Forelimb muscle (tissue), 1 donor: ENCODE results near the gene TRIO. TPM values are rescaled to one million over a fixed set of nuclear protein-coding genes. Genes with fewer than 3 reads are reported as not detected.

Source experiments
- DNase-seq: peaks from one replicate; pipeline ENCODE4 v3.0.0-alpha.2; 2013; ENCODE audit warnings: low read depth
- polyA plus RNA-seq: library from polyadenylated mRNA; unstranded; fragments of 120-200 nt; gene quantifications from one replicate; pipeline ENCODE4 v1.2.1, GENCODE V29; 2013; ENCODE audit not compliant: insufficient read length

The TRIO gene
- polyA plus RNA-seq, 1 donor, result 168 TPM

DNA sequence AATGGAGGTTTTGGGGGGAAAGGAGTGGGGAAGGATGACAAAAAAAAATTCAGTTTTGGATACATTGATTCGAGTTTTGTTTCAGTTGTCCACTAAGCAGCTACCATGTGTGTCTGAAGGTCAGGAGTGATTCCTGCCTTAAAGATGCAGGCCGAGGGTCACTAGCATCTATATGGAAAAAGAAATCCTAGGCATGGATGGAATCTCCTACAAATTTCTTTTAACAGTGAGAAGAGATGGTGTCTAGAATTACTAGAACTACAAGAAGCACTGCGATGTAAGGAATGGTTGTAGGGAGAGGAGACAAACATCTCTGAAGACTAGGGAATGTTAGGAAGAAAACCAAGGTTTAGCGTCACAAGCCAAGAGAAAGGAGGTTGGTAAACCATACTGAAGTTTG lies 19.6 kb upstream of the TRIO start:
- no peak for DNase-seq

DNA sequence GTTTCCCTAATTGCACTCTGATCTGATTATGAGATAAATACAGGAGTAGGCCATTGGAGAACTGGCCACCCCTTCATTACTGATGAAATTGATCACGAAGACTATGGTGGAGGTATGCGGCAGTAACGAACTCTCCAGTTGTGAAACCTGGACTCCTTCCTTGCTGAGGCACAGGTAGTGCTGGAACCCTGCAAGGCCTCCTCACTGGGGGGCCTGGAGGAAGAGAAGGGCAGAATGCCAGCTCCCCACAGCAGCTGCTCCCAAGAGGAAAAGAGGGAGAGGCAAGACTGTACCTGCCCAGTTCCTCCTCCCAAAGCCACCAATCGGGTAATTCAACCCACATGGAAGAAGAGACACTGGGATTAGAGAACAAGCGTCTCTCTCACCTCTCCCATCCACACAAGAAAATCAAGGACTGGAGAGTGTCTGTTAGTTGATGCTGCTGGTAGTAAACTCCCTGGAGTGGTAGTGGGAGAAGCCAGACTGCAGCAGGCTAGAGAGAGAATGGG lies 19.1 kb upstream of the TRIO start:
- no peak for DNase-seq

DNA sequence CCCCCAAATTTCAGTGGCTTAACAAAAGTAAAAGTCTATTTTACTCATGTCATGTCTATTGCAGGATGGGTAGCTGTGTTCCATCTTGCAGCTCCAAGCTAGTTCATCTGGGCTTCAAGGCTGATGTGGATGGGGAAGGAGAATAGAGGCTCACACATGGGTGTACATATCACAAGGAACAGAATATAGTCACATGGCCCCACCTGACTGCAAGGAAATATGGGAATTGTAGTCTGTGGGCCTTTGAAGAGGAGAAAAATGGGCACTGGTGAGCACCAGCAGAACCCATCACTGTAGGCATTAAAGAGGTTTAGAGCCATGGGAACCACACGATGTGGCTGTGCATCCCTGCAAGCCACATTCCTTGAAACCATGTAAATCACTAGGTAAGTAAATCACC lies 17.9 kb upstream of the TRIO start:
- DNase-seq, result no peak

DNA sequence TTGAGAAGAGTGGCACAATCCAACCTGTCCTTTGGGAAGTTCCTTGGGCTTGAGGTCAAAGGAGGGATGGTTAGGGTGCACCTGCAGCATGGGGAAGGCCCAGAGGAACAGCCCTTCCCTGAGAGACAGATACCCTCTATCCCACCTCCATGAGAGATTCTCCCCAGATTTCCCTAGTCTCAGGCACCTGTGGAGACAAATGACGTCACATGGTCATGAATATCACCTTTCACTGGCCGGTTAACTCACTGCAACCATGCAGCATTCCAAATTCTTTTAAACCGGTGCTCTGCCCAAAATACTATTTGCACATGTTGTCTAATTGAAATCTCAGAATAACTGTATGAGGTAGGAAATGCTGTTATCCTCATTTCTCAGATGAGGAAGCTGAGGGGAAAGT lies 15.6 kb upstream of the TRIO start:
- no peak for DNase-seq

DNA sequence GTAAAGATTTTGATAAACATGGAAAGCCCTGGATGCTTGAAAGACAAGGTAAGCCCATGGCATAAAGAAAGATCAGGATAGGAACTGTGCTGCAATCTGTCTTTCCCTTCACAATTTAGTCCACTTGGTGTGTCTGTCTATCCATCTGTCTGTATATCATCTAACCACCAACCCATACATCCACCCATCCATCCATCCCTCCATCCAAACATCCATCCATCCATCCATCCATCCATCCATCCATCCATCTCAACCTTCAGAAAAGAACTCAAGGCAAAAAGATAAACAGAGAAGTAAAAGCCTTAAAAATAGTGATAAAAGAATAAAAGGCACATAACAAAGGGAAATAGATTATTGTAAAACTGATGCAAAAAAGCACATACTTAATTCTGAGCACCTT lies 15.1 kb upstream of the TRIO start:
- DNase-seq, result no peak

DNA sequence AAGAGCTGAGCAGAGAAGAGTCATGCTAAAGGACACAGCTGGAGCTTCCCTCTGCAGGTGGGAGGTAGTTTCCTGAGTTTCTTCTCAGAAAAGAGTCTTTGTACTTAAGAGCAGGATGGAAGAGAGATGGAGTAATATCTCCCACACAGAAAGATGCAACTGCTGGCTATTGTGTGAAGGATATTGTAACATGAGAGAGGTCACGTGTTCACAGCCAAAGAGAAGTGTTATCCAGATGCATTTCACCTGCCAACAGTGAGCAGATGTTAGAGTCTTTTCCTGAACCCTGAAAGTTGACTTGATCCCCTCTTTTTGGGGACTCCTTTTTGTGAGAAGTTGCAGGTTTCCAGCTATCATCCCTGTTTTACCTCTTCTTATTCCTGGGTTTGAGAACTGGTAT lies 14.0 kb upstream of the TRIO start:
- DNase-seq, result no peak

DNA sequence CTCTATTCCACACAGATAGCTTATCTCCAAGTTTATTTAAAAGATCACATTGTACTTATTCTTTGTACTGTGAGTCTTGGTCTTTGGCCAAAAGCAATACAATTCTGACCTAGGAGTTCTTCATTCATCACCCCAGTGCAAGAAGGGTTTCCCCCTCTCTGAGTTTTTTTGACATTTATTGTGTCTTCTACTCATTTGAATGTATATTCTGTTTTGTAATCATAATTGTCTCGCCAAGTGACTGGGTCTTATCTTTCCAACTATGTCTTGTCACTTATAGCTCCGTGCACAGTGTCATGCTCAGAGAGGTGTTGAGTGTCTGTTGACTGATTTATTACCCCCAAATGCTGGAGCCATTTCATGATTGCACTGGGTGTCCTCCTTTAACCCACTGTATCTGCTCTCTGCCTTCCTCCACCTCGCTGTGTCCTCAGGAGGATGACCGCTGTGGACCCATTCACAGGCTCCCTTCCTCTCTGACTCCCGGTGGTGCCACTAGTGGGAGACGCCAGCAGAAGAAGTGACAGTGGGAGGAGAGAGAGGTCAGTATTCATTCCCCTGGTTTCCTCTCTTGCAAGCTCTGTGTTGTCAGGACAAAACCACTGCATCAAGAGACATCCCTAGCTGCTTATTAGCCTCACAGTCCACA lies 11.2 kb upstream of the TRIO start:
- no peak for DNase-seq

DNA sequence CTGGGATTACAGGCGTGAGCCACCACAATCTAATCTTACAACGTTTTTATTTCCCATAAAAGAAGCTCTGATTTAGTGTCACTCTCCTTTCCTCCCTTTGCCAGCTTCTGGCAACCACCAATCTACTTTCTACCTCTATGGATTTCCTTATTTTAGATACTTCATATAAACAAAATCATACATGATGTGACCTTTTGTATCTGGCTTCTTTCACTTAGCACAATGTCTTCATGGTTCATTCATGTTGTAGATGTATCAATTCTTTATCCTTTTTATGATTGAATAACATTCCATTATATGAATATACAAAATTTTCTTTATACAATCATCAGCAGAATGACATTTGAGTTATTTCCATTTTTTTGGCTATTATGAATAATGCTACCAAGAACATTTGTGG lies 9.7 kb upstream of the TRIO start:
- no peak for DNase-seq

DNA sequence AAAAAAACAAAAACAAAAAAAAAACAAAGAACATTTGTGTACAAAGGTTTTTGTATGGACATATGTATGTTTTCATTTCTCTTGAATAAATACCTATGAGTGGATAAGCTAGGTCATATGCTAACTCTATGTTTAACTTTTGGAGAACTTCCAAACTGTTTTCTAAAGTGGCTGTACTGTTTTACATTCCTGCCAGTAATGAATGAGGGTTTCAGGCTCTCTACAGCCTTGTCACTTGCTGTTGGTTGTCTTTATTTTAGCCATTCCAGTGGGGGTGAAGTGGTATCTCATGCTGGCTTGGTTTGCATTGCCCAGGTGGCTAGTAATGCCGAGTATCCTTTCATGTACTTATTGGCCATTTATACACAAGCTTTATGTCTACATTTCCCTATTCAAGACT lies 9.1 kb upstream of the TRIO start:
- no peak for DNase-seq

DNA sequence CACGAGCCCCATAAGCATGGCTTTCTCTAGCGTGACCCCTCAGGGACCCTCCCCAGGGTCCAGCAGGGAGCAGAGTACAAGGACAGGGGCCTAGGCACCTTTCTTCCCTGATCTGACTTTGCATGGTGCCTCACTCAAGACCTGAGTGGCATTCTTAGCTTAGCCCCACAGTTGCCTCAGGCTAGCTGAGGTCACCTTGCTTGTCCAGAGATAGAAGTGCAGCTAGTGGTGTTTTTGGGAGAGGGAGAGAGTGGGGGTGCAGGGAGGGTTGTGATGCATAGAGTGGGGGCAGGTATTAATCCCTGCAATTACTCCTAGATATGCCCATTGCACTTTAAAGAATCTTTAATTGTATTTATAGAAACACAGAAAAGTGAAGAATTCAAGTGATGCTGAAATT lies 8.4 kb upstream of the TRIO start:
- DNase-seq, result no peak

DNA sequence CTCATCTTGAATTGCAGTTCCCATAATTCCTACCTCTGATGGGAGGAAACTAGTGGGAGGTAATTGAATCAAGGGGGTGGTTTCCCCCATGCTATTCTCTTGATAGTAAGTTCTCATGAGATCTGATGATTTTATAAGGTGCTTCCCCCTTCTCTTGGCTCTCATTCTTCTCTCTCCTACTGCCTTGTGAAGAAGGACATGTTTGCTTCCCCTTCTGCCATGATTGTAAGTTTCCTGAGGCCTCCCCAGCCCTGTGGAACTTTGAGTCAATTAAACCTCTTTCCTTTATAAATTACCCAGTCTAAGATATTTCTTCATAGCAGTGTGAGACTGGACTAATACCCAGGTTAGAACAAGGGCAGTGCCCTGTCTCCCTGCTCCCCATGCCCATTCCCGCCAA lies 7.5 kb upstream of the TRIO start:
- no peak for DNase-seq

DNA sequence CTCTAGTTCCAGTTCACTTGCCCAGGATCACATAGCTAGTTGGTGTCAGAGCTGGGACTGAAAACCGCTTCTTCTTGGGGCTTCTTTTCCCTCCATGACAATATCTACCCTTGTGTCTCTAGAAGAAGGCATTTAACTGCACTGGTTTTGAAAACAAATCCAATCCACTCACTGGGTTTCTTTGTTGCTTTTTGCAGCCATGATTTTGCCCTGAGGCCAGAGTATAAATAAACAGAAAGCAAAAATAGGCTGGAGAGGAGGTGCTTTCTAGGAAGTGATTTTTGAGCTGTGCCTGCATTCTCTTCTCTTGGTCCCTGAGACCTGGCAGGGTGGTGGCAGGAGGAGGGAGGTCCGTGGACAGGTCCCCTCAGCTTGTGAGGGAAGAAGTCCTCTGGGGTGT lies 6.9 kb upstream of the TRIO start:
- no peak for DNase-seq

DNA sequence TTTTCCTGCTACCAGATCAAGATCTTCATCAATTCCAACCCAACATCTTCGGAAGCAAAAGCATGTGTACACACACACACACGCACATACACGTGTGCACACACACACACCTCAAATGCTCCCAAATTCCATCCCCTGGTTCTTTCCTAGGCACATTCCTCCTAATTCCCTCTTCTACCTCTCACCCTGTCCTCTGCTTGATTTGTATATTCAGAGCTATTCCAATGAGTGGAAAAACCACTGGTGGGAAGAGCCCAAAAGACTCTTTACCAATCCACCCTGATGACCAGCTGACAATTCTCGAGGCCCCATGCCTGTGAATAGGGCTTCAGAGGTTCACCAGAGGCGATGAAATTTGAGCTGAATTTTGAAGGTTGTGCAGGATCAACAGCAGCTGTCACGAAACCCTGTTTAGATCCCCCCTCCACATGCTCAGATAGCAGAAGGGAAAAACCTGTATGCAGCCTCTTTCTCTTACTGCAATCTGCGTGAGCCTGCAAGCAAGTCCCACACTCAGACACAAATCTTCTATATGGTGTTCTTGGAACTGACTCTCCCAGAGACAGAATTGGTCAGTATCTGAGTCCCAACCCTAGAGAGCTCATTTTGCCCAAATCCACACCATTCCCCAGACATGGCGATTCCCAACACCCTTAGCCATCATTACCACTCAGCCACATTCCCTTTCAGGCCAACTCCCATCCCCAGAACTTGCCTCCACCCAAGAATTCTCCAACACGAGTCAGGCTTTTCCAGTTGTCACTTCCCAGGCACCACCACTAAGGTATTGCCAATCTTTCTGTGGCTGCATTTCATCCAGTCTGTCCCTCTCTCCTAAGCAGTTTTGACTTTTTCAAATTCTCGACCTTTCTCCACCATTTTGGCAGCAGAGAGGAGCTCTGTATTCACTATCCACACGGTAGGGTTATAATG lies 4.3 kb upstream of the TRIO start:
- no peak for DNase-seq

DNA sequence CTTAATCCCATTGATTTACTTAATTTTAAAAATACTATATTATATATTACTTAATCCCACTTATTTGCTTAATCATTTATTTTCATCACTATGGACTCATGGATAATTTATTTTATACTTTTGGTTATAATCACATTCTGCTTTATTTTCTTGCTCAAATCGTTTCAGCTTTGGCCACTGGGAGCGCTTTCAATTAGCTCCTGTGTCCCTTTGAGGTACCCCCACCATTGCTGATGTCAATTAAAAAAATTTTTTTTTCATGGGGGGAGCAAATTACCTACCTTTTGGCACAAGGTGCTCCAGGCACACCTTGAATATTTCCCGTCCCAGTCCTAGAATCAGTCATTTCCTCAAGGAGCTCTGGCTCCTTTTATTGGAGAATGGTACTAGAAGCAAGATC lies 1.4 kb upstream of the TRIO start:
- no peak for DNase-seq

DNA sequence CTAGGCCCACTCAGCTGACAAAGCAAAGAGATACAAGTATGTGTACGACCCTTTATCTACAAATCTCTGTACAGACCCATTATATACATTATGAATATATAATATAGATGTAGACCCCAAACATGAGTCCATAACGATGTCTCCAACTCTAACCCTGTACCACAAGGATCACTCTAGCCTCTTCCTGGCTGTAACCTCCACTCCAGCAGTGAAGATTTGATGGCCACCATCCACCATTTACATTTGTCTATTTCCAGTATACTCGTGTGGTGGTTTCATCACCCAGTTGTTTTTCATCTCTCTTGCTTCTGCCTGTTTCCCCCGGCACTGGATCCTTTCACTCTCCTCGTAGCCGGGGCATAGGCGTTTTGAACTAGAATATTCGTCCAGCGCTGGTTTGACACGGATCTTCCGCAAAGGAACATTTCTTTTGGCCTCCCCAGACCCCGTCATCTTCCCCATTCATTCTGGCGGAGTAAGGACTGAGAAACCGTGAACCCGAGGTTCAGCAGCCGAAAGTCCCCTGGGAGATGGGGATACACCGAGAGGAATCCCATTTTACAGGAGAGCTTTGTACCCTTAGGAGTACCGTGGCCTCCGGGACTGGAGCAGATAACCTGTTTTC lies 828 bp upstream of the TRIO start:
- DNase-seq, result no peak

DNA sequence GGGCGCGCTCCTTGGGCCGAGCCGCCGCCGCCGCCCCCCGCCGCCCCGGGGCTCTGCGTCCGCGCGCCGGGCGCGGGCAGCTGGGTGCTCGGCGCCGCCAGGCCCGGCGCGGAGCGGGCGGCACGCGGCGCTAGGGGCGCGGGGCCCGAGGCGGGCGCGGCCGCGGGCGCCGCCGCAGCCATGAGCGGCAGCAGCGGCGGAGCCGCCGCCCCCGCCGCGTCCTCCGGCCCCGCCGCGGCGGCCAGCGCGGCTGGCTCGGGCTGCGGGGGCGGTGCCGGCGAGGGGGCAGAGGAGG lies 351 bp downstream of the TRIO start:
- DNase-seq, result no peak

DNA sequence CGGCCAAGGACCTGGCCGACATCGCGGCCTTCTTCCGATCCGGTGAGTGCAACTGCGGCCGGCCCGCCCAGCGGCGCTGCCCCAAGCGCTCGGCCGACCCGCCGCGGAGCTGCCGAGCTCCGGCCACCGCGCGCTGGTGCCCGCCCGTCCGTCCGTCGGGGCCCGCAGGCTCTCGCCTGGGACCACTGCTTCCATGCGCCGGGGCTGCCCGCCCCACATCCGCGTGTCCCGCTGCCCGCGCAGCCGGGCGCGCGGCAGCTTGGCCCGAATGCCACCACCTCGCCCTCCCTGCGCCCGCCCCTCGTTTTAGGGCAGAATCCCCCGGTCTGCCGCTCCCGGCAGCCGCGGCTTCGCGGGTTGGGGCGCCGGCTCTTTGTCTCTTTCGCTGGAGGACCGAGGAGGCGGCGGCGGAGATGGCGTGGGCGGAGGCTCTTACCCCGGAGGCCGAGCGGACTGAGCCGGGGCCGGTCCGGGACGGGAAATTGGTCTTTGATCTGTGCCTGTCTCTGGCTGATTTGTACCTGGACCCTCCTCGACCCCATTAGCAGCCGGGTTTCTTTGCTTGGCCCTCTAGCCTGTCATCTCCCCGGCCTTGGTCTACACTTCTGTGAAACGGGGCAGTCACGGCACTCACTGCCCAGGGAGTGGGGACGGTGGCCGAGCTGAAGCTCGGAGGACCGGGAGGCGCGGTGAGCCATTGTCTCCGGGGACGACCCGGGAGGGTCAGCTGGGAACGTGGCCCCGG lies 871 bp downstream of the TRIO start:
- no peak for DNase-seq

DNA sequence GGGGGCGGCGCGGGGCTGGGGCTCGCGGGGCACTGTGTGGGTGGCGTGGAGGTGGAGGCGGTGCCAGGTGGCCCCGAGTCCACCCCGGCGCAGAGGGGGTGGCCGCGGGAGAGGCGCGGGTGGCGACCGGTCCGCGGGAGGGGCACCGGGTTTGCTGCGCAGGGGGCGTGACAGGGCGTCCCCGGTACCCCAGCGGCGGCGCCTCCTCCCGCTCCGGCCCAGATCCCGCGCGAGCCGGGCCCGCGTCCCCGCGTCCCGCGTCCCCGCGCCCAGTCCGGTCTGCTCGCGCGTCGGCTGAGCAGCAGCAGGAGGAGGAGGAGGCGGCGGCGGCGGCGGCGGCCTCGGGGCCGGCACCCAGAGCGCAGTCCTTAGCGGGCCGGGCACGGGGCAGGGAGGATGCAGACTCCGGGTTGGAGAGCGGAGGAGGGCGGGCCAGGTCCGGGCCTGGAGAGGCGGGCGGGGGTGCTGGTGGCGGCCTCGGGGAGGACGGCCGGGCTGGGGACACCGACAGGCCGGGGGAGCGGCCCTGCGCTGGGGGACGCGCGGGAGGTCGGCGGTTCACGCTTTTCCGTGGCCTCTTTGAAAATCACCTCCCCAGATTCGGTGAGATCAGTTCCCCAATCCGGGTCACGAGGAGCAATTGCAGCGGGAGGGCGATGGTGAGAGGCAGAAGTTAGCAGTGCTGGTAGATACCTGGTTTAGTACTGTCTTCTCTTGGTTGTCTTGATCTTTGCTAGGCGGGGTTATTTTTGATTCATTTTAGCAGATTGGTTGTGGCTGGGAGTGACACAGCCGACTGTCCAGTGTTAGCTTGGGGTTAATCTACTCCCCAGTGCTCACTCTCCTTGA lies 1.7 kb downstream of the TRIO start:
- DNase-seq, result no peak

DNA sequence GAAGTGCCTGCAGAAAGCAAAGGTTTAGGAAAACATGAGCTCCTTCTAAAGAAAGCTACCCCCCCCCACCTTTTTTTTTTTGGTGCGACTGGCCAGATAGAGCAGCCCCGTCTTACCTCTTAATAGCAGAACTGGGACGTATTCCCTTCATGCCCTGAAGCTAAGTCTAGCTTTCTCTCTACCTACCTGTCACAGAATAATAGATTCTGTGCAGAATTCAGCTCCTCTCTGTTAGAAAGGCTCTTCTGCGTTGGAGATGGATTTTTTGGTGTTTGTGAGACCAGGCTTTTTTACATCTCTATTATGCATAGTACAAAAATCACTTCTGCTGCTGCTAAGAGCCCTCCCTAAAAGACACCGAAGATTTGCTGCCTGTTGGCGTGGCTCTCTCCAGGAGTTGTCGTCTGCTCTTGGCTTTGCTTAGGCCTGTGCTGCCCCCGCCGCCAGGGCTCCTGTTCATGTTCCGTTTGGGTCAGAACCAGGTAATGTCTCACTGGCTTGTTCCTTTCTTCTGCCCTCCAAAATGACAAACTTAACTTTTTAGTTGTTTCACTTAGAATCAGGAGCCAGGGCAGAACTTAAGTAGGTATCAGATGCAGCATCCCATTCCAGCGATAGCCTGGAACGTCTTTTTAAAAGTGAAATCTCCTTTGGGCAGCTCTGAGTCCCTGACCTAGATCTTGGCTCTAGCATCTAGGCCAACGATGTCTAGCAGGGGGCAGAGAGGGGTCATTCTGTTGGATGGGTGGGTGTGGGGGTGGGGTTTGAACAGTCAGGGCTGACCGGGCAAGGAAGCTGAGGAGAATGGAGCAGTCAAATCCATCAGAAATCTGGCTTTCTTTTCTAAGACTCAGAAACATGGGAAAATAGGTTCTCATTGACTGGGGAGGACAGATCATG lies 2.5 kb downstream of the TRIO start:
- DNase-seq, result no peak

DNA sequence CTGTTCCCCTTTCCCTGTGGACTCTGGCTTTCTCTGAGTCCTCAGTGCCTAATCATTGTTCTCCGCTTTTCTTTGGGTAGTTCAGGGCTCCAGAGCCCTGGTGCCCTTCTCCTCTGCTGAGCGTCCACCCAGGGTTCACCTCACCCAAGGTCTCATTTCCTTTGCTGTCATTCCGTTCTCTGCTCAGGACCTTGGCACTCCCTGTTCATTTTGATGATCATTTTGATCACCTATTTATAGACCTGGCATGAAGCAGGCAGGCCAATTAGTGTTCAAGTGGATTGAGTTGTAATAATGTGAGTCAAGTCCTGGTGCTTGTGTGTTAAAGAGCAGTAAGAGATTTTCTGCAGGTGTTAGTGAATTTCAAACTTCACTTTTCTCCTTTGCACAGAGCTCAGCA lies 3.6 kb downstream of the TRIO start:
- no peak for DNase-seq
